RWPE1 (cell line): Measurements from ENCODE around the gene HNRNPK.
A peak's percentile ranks its signal among the peaks of the same experiment; 100 is the strongest.

Source experiments
- CTCF ChIA-PET: fragments of 350-600 bp; sonication (Branson Sonifier 250); formaldehyde crosslinking; extraction: SDS; loops from one replicate; lab custom pipeline; 2021; lab: Yijun Ruan, JAX
- POLR2A ChIA-PET: fragments of 400-600 bp; formaldehyde crosslinking; extraction: SDS; loops from one replicate; lab custom pipeline; 2020; ENCODE audit warnings: antibody characterized with exemption; ENCODE audit not compliant: low non-redundant PET; lab: Yijun Ruan, JAX
- DNase-seq: peaks from one replicate; pipeline ENCODE4 v3.0.0; 2012; ENCODE audit warnings: low spot score
- H3K27ac ChIP-seq: fragments of 450-650 bp; 2 replicates; pipeline ENCODE4 v1.5.1; 2017
- CTCF ChIP-seq: fragments of 450-650 bp; conservative IDR thresholded peaks from 2 replicates; pipeline ENCODE4 v1.5.1; 2017; ENCODE audit warnings: low read depth, mild to moderate bottlenecking

The HNRNPK gene

GRCh38 chr9:83980395-83981125, 545 bp upstream of the HNRNPK start, which contains the start of gene RMI1:
Gene RMI1, plus strand, starts transcription at chr9:83980805. Its CDS starts 20,182 bp downstream, at chr9:84000987.
- peak; percentile 99 for DNase-seq
- CTCF ChIA-PET, result interaction anchor here (1.2 to 1.4 kb wide), 3 partner anchors 157 to 280 kb away, joined by 3 to 7 read pairs (median 6); no protein-coding TSS in a partner anchor
- POLR2A ChIA-PET, result interaction anchor here (0.6 to 0.8 kb wide), 2 partner anchors 59 to 346 kb away, joined by 4 to 6 read pairs; partner anchors contain the start of gene KIF27
- H3K27ac ChIP-seq, result peak within 1 kb of the TSS; percentile 95
- 0 out of 2 replicates have a peak, but pooled peaks have one; percentile 18 for TF ChIP-seq CTCF

- TF ChIP-seq CTCF, result no peak
- CTCF ChIA-PET, result interaction anchor here (1.4 kb wide), 2 partner anchors 158 to 282 kb away, joined by 6 to 7 read pairs; no protein-coding TSS in a partner anchor
- peak overlapping the region; percentile 95 for H3K27ac ChIP-seq
- POLR2A ChIA-PET, result interaction anchor here (0.5 kb wide), 1 partner anchor 380 kb away, joined by 3 read pairs; no protein-coding TSS in a partner anchor
- DNase-seq, result peak; percentile 92
These were observed 813 bp downstream of the HNRNPK start for GRCh38 chr9:83978992-83979811.

- no peak for DNase-seq
- POLR2A ChIA-PET, result no interaction called here
- H3K27ac ChIP-seq, result no peak overlapping the region
- TF ChIP-seq CTCF, result no peak
- CTCF ChIA-PET, result no interaction called here
These were observed 2.8 kb downstream of the HNRNPK start for GRCh38 chr9:83977196-83977595.

GRCh38 chr9:83976372-83976771, 3.6 kb downstream of the HNRNPK start:
- no peak overlapping the region for H3K27ac ChIP-seq
- TF ChIP-seq CTCF, result no peak
- POLR2A ChIA-PET, result no interaction called here
- CTCF ChIA-PET, result no interaction called here
- no peak for DNase-seq

- ChIA-PET CTCF (no interaction called here), POLR2A (no interaction called here)
- H3K27ac ChIP-seq, result no peak overlapping the region
- DNase-seq, result no peak
- TF ChIP-seq CTCF, result no peak
These were observed 4.7 kb downstream of the HNRNPK start for GRCh38 chr9:83975300-83975699.

- POLR2A ChIA-PET, result no interaction called here
- H3K27ac ChIP-seq, result no peak overlapping the region
- no peak for TF ChIP-seq CTCF
- CTCF ChIA-PET, result interaction anchor here (0.6 kb wide), 1 partner anchor 9 kb away, joined by 4 read pairs; no protein-coding TSS in a partner anchor
- no peak for DNase-seq
These were observed 7.7 kb downstream of the HNRNPK start for GRCh38 chr9:83972286-83972685.
